Nephron progenitor cell (in vitro differentiated cells): Measurements from ENCODE around the gene CBLB.
"Not testable (repeated sequence)": the region's sequence is repeated elsewhere in the genome, so short reads cannot be mapped to it uniquely, and the experiment has no call there.

Experiments
- DNase-seq: peaks from one replicate; pipeline ENCODE4 v3.0.0; 2021
- H3K27ac Mint-ChIP-seq: 2 replicates; pipeline ENCODE4 v1.8.0; 2021; ENCODE audit warnings: mild to moderate bottlenecking, moderate library complexity, mixed read lengths
- H3K27me3 Mint-ChIP-seq: 2 replicates; pipeline ENCODE4 v1.8.0; 2021; ENCODE audit warnings: mild to moderate bottlenecking, low read depth, mixed read lengths; ENCODE audit not compliant: poor library complexity
- H3K36me3 Mint-ChIP-seq: 2 replicates; pipeline ENCODE4 v1.8.0; 2021; ENCODE audit warnings: low read depth, mixed read lengths
- H3K4me1 Mint-ChIP-seq: 2 replicates; pipeline ENCODE4 v1.8.0; 2021; ENCODE audit warnings: mixed read lengths
- H3K4me3 Mint-ChIP-seq: 2 replicates; pipeline ENCODE4 v1.8.0; 2021; ENCODE audit warnings: mild to moderate bottlenecking, moderate library complexity, mixed read lengths
- H3K9me3 Mint-ChIP-seq: 2 replicates; pipeline ENCODE4 v1.8.0; 2021; ENCODE audit warnings: mild to moderate bottlenecking, moderate library complexity, mixed read lengths
- TF ChIP-seq, protein P1 (sequence below): fragments of 200-600 bp; sonication (generic); IDR thresholded peaks from 2 replicates; pipeline ENCODE4 v1.5.0; 2021; ENCODE audit warnings: antibody characterized with exemption

Gene CBLB

DNA sequence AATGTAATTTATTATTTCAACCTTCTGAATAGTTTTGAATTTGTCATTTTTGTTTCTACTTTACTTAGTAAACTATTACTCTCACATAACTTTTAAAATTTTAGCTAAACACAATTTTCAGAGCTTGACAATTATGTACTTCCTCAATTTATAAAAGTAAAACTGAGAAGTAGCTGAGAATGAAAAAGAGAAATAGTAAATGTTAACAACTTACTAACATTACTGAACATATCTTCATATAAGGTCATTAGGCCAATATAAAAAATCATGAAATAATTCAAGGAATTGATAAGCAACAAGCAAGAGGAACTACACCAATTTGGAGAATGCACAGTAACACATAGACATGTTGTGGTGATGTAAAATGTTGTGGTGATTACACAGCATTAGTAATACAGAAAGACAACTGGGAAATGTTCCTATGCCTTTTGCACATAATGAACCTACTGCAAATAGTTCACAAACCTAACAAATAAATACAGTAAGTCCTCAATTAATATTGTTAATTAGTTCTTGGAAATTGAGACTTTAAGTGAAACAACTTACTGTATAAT lies 137.9 kb downstream of the CBLB start:
- Mint-ChIP-seq H3K4me1 (no peaks in the 10 kb centered on the region), H3K9me3 (peaks cover 19% of the 10 kb centered on the region), H3K4me3 (no peak overlapping the region), H3K36me3 (peaks cover 73% of the 10 kb centered on the region), H3K27me3 (no peaks in the 10 kb centered on the region), H3K27ac (no peak overlapping the region)
- TF ChIP-seq, protein P1, sequence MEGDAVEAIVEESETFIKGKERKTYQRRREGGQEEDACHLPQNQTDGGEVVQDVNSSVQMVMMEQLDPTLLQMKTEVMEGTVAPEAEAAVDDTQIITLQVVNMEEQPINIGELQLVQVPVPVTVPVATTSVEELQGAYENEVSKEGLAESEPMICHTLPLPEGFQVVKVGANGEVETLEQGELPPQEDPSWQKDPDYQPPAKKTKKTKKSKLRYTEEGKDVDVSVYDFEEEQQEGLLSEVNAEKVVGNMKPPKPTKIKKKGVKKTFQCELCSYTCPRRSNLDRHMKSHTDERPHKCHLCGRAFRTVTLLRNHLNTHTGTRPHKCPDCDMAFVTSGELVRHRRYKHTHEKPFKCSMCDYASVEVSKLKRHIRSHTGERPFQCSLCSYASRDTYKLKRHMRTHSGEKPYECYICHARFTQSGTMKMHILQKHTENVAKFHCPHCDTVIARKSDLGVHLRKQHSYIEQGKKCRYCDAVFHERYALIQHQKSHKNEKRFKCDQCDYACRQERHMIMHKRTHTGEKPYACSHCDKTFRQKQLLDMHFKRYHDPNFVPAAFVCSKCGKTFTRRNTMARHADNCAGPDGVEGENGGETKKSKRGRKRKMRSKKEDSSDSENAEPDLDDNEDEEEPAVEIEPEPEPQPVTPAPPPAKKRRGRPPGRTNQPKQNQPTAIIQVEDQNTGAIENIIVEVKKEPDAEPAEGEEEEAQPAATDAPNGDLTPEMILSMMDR = no peak
- DNase-seq = no peak

- TF ChIP-seq, protein P1 = no peak
- DNase-seq = no peak
- Mint-ChIP-seq H3K36me3 (peaks cover 66% of the 10 kb centered on the region), H3K9me3 (peaks cover 19% of the 10 kb centered on the region), H3K4me3 (no peak overlapping the region), H3K4me1 (no peaks in the 10 kb centered on the region), H3K27me3 (no peaks in the 10 kb centered on the region), H3K27ac (no peak overlapping the region)
Measured at GRCh38 chr3:105729667-105730066, 139.1 kb downstream of the CBLB start.

DNA sequence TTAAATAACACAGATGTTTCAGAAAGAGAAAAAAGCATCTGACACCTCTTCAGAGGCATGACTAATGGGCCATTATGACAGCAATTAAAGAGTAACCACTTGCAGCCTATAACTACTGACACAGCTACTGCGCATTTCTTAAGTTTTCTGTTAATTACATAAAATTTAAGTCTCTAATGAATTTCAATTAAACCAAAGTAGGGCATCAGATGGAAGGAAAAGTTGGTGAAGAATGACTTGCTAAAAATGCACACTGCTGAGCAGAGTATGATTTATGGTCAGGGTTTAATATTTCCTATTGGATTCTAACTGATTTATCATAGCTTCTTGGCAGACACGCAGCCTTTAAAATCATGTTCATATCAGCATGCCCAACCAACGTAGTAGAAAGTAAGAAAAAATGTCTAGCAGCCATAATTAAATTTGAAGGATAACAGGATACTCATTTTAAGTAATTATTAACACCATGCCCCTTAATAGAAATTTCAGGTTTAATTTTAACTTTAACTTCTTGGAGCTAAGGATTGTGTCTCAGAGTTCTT lies 140.0 kb downstream of the CBLB start:
- Mint-ChIP-seq H3K27me3 (no peaks in the 10 kb centered on the region), H3K27ac (no peak overlapping the region), H3K9me3 (peaks cover 19% of the 10 kb centered on the region), H3K4me3 (no peak overlapping the region), H3K4me1 (no peaks in the 10 kb centered on the region), H3K36me3 (peaks cover 62% of the 10 kb centered on the region)
- TF ChIP-seq, protein P1 = no peak
- no peak for DNase-seq

- not testable (repeated sequence) for H3K27ac Mint-ChIP-seq, H3K27me3 Mint-ChIP-seq, DNase-seq, H3K4me3 Mint-ChIP-seq, H3K4me1 Mint-ChIP-seq
- Mint-ChIP-seq H3K36me3 (peaks cover 46% of the 10 kb centered on the region), H3K9me3 (peaks cover 19% of the 10 kb centered on the region)
Measured at GRCh38 chr3:105727036-105727435, 141.8 kb downstream of the CBLB start.

- H3K36me3 Mint-ChIP-seq = peaks cover 53% of the 10 kb centered on the region
- no peak for DNase-seq
- H3K4me3 Mint-ChIP-seq = no peak overlapping the region
- no peak overlapping the region for H3K27ac Mint-ChIP-seq
- H3K27me3 Mint-ChIP-seq = no peaks in the 10 kb centered on the region
- TF ChIP-seq, protein P1 = no peak
- peaks cover 15% of the 10 kb centered on the region for H3K9me3 Mint-ChIP-seq
- no peaks in the 10 kb centered on the region for H3K4me1 Mint-ChIP-seq
Measured at GRCh38 chr3:105722943-105723556, 145.8 kb downstream of the CBLB start.

DNA sequence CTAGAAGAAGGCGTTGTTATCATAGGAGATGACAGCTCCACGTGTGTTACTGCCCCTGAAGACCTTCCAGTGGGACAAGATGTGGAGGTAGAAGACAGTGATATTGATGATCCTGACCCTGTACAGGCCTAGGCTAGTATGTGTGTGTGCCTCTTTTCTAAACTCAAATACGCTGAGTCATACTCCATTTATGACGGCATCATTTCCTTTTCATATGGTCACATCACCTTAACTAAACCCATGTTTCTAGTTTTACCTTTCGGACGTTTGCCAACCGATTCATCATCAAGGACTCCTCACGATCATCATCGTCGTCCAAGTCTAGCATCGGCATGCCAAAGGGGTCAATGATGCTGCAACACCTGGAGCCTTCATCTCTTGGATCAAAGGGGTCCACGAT lies 149.0 kb downstream of the CBLB start:
- no peak overlapping the region for H3K4me3 Mint-ChIP-seq
- peaks cover 53% of the 10 kb centered on the region for H3K36me3 Mint-ChIP-seq
- no peaks in the 10 kb centered on the region for H3K4me1 Mint-ChIP-seq
- H3K27ac Mint-ChIP-seq = no peak overlapping the region
- TF ChIP-seq, protein P1 = no peak
- no peaks in the 10 kb centered on the region for H3K9me3 Mint-ChIP-seq
- no peak for DNase-seq
- H3K27me3 Mint-ChIP-seq = no peaks in the 10 kb centered on the region
